Esophagus muscularis mucosa (tissue), 4 donors: ENCODE data around the gene BRD1.

Experiments used
- EP300 ChIP-seq: sonication (generic); formaldehyde crosslinking; IDR thresholded peaks from one replicate; pipeline ENCODE4 v1.6.1; 2017; ENCODE audit warnings: antibody characterized with exemption
- POLR2A ChIP-seq: fragments of 450-650 bp; IDR thresholded peaks from one replicate; pipeline ENCODE4 v1.6.1; 2017; ENCODE audit warnings: antibody characterized with exemption, moderate library complexity, mild to moderate bottlenecking, low read depth
- TF ChIP-seq, protein P1 (sequence below), 3 experiments: fragments of 200-600 bp in 2 of 3; fragments of 450-650 bp in 1 of 3; sonication (generic) in 2 of 3; IDR thresholded peaks; one replicate each; pipeline ENCODE4 v1.5.1; 2017 to 2019; ENCODE audit warnings: antibody characterized with exemption in 3 of 3, mild to moderate bottlenecking in 2 of 3, moderate library complexity in 1 of 3

DNA sequence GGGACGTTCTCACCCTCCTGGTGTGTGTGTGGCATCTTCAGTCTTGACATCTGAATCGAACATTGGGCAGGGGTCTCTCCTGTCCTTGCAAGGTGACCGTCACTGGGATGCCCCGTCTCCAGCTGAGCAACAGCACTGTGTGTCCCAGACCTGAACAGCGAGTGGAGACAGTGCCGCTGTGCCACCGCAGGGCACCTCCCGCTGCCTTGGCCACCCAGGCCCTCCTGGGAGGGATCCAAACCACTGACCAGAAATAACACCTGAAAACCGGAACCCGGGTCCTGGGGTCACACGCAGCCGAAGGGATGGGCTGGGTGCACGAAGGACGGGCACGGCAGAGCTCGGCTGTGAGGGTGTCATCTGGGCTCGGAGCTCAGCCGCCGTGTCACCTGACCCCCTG is 102.2 kb downstream of the BRD1 start:
- TF ChIP-seq, protein P1, sequence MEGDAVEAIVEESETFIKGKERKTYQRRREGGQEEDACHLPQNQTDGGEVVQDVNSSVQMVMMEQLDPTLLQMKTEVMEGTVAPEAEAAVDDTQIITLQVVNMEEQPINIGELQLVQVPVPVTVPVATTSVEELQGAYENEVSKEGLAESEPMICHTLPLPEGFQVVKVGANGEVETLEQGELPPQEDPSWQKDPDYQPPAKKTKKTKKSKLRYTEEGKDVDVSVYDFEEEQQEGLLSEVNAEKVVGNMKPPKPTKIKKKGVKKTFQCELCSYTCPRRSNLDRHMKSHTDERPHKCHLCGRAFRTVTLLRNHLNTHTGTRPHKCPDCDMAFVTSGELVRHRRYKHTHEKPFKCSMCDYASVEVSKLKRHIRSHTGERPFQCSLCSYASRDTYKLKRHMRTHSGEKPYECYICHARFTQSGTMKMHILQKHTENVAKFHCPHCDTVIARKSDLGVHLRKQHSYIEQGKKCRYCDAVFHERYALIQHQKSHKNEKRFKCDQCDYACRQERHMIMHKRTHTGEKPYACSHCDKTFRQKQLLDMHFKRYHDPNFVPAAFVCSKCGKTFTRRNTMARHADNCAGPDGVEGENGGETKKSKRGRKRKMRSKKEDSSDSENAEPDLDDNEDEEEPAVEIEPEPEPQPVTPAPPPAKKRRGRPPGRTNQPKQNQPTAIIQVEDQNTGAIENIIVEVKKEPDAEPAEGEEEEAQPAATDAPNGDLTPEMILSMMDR (IDR thresholded peaks at IDR 0.05) = no peak
- no peak for TF ChIP-seq POLR2A
- TF ChIP-seq EP300 = no peak
